ENCODE measurements around the gene CNTN2. TPM values are rescaled to one million over a fixed set of nuclear protein-coding genes. Genes with fewer than 3 reads are reported as not detected.

The CNTN2 gene
- total and polyA plus RNA-seq, 8 donors, result 0.12 to 2.2 (median 0.58) TPM; not detected in 3

- TF ChIP-seq POLR2A (IDR thresholded peaks at IDR 0.05) (no peak), POLR2AphosphoS5 (IDR thresholded peaks at IDR 0.05) (no peak), EP300 (IDR thresholded peaks at IDR 0.05) (no peak)
- TF ChIP-seq, protein P1, sequence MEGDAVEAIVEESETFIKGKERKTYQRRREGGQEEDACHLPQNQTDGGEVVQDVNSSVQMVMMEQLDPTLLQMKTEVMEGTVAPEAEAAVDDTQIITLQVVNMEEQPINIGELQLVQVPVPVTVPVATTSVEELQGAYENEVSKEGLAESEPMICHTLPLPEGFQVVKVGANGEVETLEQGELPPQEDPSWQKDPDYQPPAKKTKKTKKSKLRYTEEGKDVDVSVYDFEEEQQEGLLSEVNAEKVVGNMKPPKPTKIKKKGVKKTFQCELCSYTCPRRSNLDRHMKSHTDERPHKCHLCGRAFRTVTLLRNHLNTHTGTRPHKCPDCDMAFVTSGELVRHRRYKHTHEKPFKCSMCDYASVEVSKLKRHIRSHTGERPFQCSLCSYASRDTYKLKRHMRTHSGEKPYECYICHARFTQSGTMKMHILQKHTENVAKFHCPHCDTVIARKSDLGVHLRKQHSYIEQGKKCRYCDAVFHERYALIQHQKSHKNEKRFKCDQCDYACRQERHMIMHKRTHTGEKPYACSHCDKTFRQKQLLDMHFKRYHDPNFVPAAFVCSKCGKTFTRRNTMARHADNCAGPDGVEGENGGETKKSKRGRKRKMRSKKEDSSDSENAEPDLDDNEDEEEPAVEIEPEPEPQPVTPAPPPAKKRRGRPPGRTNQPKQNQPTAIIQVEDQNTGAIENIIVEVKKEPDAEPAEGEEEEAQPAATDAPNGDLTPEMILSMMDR (IDR thresholded peaks at IDR 0.05), result no peak
- Histone ChIP-seq H3K9me3 (no peaks in the 10 kb centered on the region), H3K4me1 (peaks cover 0 to 15% (median 11%) of the 10 kb centered on the region in 4 donors), H3K27ac (no peak overlapping the region), H3K4me3 (no peak overlapping the region), H3K36me3 (peaks cover 0 to 12% (median 2%) of the 10 kb centered on the region in 4 donors), H3K27me3 (no peaks in the 10 kb centered on the region)
- WGBS, 5 donors, result 36 to 38% (median 36%) methylated on average over 5 to 6 of the region's 6 CpGs
- intact Hi-C loops (cut with DNase I; ENCODE audit: low total_unique reads), result no loop called here
- DNase-seq, result peak; percentile 43 to 84
Observed at GRCh38 chr1:205013683-205014367, 29.2 kb upstream of the CNTN2 start.

DNA sequence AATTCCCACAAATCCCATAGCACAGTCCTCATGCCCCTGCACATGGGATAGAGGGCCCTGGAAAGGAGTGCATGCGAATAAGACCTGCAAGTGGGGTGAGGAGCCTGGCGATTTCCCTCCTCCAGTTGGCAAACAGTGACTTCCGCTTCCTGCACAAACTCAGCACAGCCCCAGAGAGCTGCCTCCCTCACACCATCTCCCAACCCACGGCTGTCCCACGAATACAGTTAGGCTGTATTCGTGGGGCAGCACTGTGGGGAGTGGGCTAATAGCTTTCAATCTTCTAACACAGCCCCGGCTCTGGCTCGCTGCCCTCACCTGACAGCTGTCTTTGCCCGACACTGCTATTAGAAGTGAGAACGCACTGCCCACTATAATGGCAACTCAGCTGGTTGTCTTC lies 28.2 kb upstream of the CNTN2 start:
- Histone ChIP-seq H3K36me3 (peaks cover 0 to 12% (median 2%) of the 10 kb centered on the region in 4 donors), H3K27ac (no peak overlapping the region), H3K4me1 (peaks cover 0 to 15% (median 11%) of the 10 kb centered on the region in 4 donors), H3K4me3 (no peak overlapping the region), H3K9me3 (no peaks in the 10 kb centered on the region), H3K27me3 (no peaks in the 10 kb centered on the region)
- TF ChIP-seq, protein P1 (IDR thresholded peaks at IDR 0.05), result no peak
- no peak for TF ChIP-seq POLR2AphosphoS5 (IDR thresholded peaks at IDR 0.05)
- TF ChIP-seq EP300 (IDR thresholded peaks at IDR 0.05), result no peak
- TF ChIP-seq POLR2A (IDR thresholded peaks at IDR 0.05), result no peak
- DNase-seq, result no peak
- intact Hi-C loops (cut with DNase I; ENCODE audit: low total_unique reads), result no loop called here
- 50 to 59% (median 57%) methylated on average over 7 to 10 of the region's 10 CpGs for WGBS, 5 donors

DNA sequence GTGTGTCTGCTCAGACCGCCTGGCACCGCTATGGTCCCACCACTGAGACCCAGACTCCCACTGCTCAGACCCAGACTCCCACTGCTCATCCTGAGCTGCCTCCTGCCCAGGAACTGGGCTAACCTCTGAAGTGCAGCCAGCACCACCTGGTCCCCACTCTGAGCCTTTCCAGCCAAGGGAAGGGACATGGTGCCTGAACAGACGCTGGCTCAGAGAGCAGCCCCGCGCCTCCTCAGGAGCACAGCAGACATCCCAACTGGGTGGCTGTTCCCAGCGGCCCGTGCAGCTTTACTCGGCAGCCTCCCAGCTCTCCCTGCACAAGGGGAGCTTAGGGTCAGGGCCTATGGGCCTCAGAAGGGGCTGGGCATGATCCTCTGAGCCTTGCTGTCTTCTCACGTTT lies 27.8 kb upstream of the CNTN2 start:
- Histone ChIP-seq H3K27me3 (no peaks in the 10 kb centered on the region), H3K27ac (no peak overlapping the region), H3K36me3 (peaks cover 0 to 12% (median 2%) of the 10 kb centered on the region in 4 donors), H3K4me3 (no peak overlapping the region), H3K9me3 (no peaks in the 10 kb centered on the region), H3K4me1 (peaks cover 0 to 15% (median 11%) of the 10 kb centered on the region in 4 donors)
- 67 to 83% (median 81%) methylated on average over 1 to 9 of the region's 9 CpGs for WGBS, 5 donors
- DNase-seq, result no peak
- no peak for TF ChIP-seq EP300 (IDR thresholded peaks at IDR 0.05)
- TF ChIP-seq, protein P1 (IDR thresholded peaks at IDR 0.05), result no peak
- intact Hi-C loops (cut with DNase I; ENCODE audit: low total_unique reads), result no loop called here

- WGBS, 5 donors, result 89 to 93% (median 92%) methylated on average over 9 of the region's 9 CpGs
Observed at GRCh38 chr1:205016075-205016474, 26.9 kb upstream of the CNTN2 start.

More at GRCh38 chr1:205016075-205016474, 26.9 kb upstream of the CNTN2 start:
- H3K9me3 ChIP-seq, result no peaks in the 10 kb centered on the region
- intact Hi-C loops (cut with DNase I; ENCODE audit: low total_unique reads), result no loop called here
- H3K36me3 ChIP-seq, result peaks cover 0 to 12% (median 2%) of the 10 kb centered on the region in 4 donors
- no peaks in the 10 kb centered on the region for H3K27me3 ChIP-seq
- H3K4me3 ChIP-seq, result no peak overlapping the region
- H3K4me1 ChIP-seq, result peaks cover 0 to 15% (median 11%) of the 10 kb centered on the region in 4 donors
- H3K27ac ChIP-seq, result no peak overlapping the region
- DNase-seq, result no peak
- TF ChIP-seq, protein P1 (IDR thresholded peaks at IDR 0.05), result no peak
- TF ChIP-seq EP300 (IDR thresholded peaks at IDR 0.05) (no peak), POLR2A (IDR thresholded peaks at IDR 0.05) (no peak), POLR2AphosphoS5 (IDR thresholded peaks at IDR 0.05) (no peak)
